B cell (primary cell): ENCODE results near the gene COX6B2. TPM values are rescaled to one million over a fixed set of nuclear protein-coding genes. Genes with fewer than 3 reads are reported as not detected.

ENCODE experiments used
- ATAC-seq: fragments of 200-7000 bp; cut with Tn5 transposase; one replicate; pipeline ENCODE4 v1.10.0; 2021; ENCODE audit warnings: low read depth, mild to moderate bottlenecking, moderate number of reproducible peaks, moderate library complexity
- CTCF ChIA-PET: fragments of 350-600 bp; sonication (Branson Sonifier 250); formaldehyde crosslinking; loops from one replicate; lab custom pipeline; 2021; ENCODE audit warnings: antibody characterized with exemption, inconsistent platforms; lab: Charles Lee
- POLR2A ChIA-PET: fragments of 350-600 bp; sonication (Branson Sonifier 250); formaldehyde crosslinking; loops from one replicate; lab custom pipeline; 2021; ENCODE audit warnings: antibody characterized with exemption; lab: Charles Lee
- DNase-seq: peaks from one replicate; pipeline ENCODE4 v3.0.0; 2013
- H2AFZ ChIP-seq: 2 replicates; pipeline ENCODE4 v1.6.1; 2012; ENCODE audit warnings: mild to moderate bottlenecking, low read depth, low read length; ENCODE audit not compliant: insufficient read depth, poor library complexity, severe bottlenecking
- H3K27ac ChIP-seq, 2 donors: 1 replicate in 1 of 2; 2 replicates in 1 of 2; pipeline ENCODE4 v1.5.1; 2012 to 2013; ENCODE audit warnings: low read length in 2 of 2, mild to moderate bottlenecking in 2 of 2, moderate library complexity in 1 of 2
- H3K27me3 ChIP-seq, 4 experiments: fragments of 200-600 bp in 1 of 4; sonication (generic) in 1 of 4; replicated peaks in 1 of 4; 1 replicate in 2 of 4; 2 replicates in 2 of 4; pipeline versions ENCODE4 v1.6.1 to v1.7.0; 2013 to 2016; ENCODE audit warnings: low read length in 3 of 4, mild to moderate bottlenecking in 2 of 4, mixed read lengths in 1 of 4, moderate library complexity in 1 of 4; ENCODE audit not compliant: insufficient read depth in 4 of 4, control insufficient read depth in 3 of 4; ENCODE audit errors: control extremely low read depth in 1 of 4
- H3K36me3 ChIP-seq, 2 experiments: replicated peaks in 1 of 2; 1 replicate in 1 of 2; 2 replicates in 1 of 2; pipeline versions ENCODE4 v1.6.1 to v1.7.1; 2013; ENCODE audit warnings: low read length in 1 of 2; ENCODE audit not compliant: insufficient read depth in 2 of 2, control insufficient read depth in 1 of 2; ENCODE audit errors: control extremely low read depth in 1 of 2, extremely low read depth in 1 of 2
- H3K4me1 ChIP-seq, 2 donors: fragments of 200-600 bp in 1 of 2; sonication (generic) in 1 of 2; 1 replicate in 1 of 2; 2 replicates in 1 of 2; pipeline versions ENCODE4 v1.5.1 to v1.6.1; 2013 to 2017; ENCODE audit warnings: low read length in 2 of 2; ENCODE audit not compliant: control insufficient read depth in 2 of 2, insufficient read depth in 2 of 2
- H3K4me2 ChIP-seq: replicated peaks from 2 replicates; pipeline ENCODE3; 2012; ENCODE audit warnings: mild to moderate bottlenecking, low read depth, low read length; ENCODE audit not compliant: poor library complexity, severe bottlenecking
- H3K4me3 ChIP-seq, 5 experiments: fragments of 200-600 bp in 1 of 5; sonication (generic) in 1 of 5; 1 replicate in 3 of 5; 2 replicates in 2 of 5; pipeline versions ENCODE4 v1.5.1 to v1.7.0; 2011 to 2016; ENCODE audit warnings: low read length in 4 of 5, mild to moderate bottlenecking in 4 of 5, low read depth in 2 of 5, control low read depth in 1 of 5, moderate library complexity in 1 of 5; ENCODE audit not compliant: insufficient read depth in 1 of 5; ENCODE audit errors: control extremely low read depth in 1 of 5, extremely low read depth in 1 of 5
- H3K79me2 ChIP-seq: fragments of 200-600 bp; sonication (generic); one replicate; pipeline ENCODE4 v1.6.0; 2016; ENCODE audit warnings: low read length; ENCODE audit not compliant: control insufficient read depth, insufficient read depth
- H3K9ac ChIP-seq: fragments of 200-600 bp; sonication (generic); 2 replicates; pipeline ENCODE4 v1.6.1; 2017; ENCODE audit warnings: mild to moderate bottlenecking, low read length, moderate library complexity
- H3K9me3 ChIP-seq, 3 donors: one replicate each; pipeline versions ENCODE4 v1.6.1 to v1.7.1; 2013; ENCODE audit warnings: low read length in 2 of 3; ENCODE audit not compliant: control insufficient read depth in 2 of 3, insufficient read depth in 1 of 3; ENCODE audit errors: control extremely low read depth in 1 of 3
- H4K20me1 ChIP-seq: 2 replicates; pipeline ENCODE4 v1.6.0; 2012; ENCODE audit warnings: mild to moderate bottlenecking, low read length; ENCODE audit not compliant: insufficient read depth, control insufficient read depth, poor library complexity, severe bottlenecking
- H3K27ac Mint-ChIP-seq: one replicate; pipeline ENCODE4 v1.8.0; 2021; ENCODE audit warnings: mixed read lengths
- H3K27me3 Mint-ChIP-seq: one replicate; pipeline ENCODE4 v1.8.0; 2021; ENCODE audit warnings: mixed read lengths
- H3K4me1 Mint-ChIP-seq: one replicate; pipeline ENCODE4 v1.8.0; 2021; ENCODE audit warnings: mixed read lengths
- H3K4me3 Mint-ChIP-seq: one replicate; pipeline ENCODE4 v1.8.0; 2021; ENCODE audit warnings: mixed read lengths
- H3K9me3 Mint-ChIP-seq: one replicate; pipeline ENCODE4 v1.8.0; 2022; ENCODE audit warnings: mixed read lengths; ENCODE audit not compliant: insufficient read depth
- CTCF ChIP-seq: fragments of 200-600 bp; IDR thresholded peaks from one replicate; pipeline ENCODE4 v1.8.0; 2022; ENCODE audit warnings: antibody characterized with exemption, mild to moderate bottlenecking
- EZH2 ChIP-seq: IDR thresholded peaks from 2 replicates; pipeline ENCODE4 v1.6.1; 2012; ENCODE audit warnings: borderline replicate concordance, low read depth, mild to moderate bottlenecking, moderate library complexity, low read length; ENCODE audit not compliant: insufficient read depth, poor library complexity, severe bottlenecking
- WGBS: methylation state at CpG from one replicate; pipeline ENCODE4 v1.1.5; 2013; ENCODE audit warnings: missing lambda C conversion rate; ENCODE audit not compliant: insufficient coverage; 5-methylcytosine and 5-hydroxymethylcytosine counted together
- intact Hi-C: fragments of 100-400 bp; cut with micrococcal nuclease; formaldehyde crosslinking; loops from one replicate; pipeline ENCODE4 v1.10.0; 2022
- polyA plus RNA-seq: library from polyadenylated mRNA; depleted of rRNA; stranded (reverse); fragments of >200 nt; gene quantifications from 2 replicates; pipeline ENCODE4 v1.2.3, GENCODE V29; 2012
- total RNA-seq, 2 donors: library from RNA; stranded (reverse); fragments of 120-200 nt in 1 of 2; gene quantifications; 1 replicate in 1 of 2; 2 replicates in 1 of 2; pipeline versions ENCODE4 v1.2.3 to v1.2.4, GENCODE V29; 2013 to 2022

Gene COX6B2
- total and polyA plus RNA-seq, 2 donors (not counting 1 experiment from before 2014, with no cell fraction given), result not detected

GRCh38 chr19:55384920-55385723 lies 30.6 kb upstream of the COX6B2 start:
- Histone ChIP-seq H3K36me3 (peaks cover 3 to 34% of the 10 kb centered on the region in 2 experiments), H2AFZ (peak overlapping the region; percentile 88), H3K9ac (peak overlapping the region; percentile 96), H3K27me3 (no peaks in the 10 kb centered on the region), H4K20me1 (peaks cover 48% of the 10 kb centered on the region), H3K4me3 (peak overlapping the region; percentile 85 to 99 (median 97)), H3K4me2 (peak overlapping the region; percentile 74), H3K79me2 (peaks cover 46% of the 10 kb centered on the region), H3K27ac (peak overlapping the region; percentile 96), H3K9me3 (no peaks in the 10 kb centered on the region), H3K4me1 (peaks cover 40 to 57% of the 10 kb centered on the region in 2 donors)
- 5% methylated on average over 31 of the region's 34 CpGs for WGBS
- peak; percentile 73 for ATAC-seq
- peak overlapping the region; percentile 100 for H3K4me3 Mint-ChIP-seq
- no peaks in the 10 kb centered on the region for H3K9me3 Mint-ChIP-seq
- ChIA-PET CTCF (interaction anchor here (0.6 to 3.1 kb wide), 14 partner anchors 12 to 296 kb away, joined by 3 to 39 read pairs (median 5); partner anchors contain the start of gene CCDC106), POLR2A (interaction anchor here (1.1 to 2.6 kb wide), 6 partner anchors 15 to 211 kb away, joined by 3 to 12 read pairs (median 7); partner anchors contain the start of genes KMT5C, PPP6R1 and UBE2S)
- H3K27me3 Mint-ChIP-seq, result no peaks in the 10 kb centered on the region
- peaks cover 62% of the 10 kb centered on the region for H3K4me1 Mint-ChIP-seq
- no peak for TF ChIP-seq EZH2
- no peak for TF ChIP-seq CTCF
- peak overlapping the region; percentile 100 for H3K27ac Mint-ChIP-seq
- peak; percentile 95 for DNase-seq
- intact Hi-C loops, result loop anchor here (1.0 kb wide), 5 partner anchors 23 to 268 kb away; partner anchors contain the start of genes KMT5C, PPP1R12C and PPP6R1
